Parathyroid adenoma (tissue), 2 donors: ENCODE data around the gene MGAT4B.
A peak's percentile ranks its signal among the peaks of the same experiment; 100 is the strongest.

Experiments used
- H2AFZ ChIP-seq: fragments of 300-600 bp; sonication (generic); one replicate; pipeline ENCODE4 v1.7.0; 2017; ENCODE audit warnings: antibody characterized with exemption, mild to moderate bottlenecking
- H3K27ac ChIP-seq: fragments of 300-600 bp; sonication (generic); one replicate; pipeline ENCODE4 v1.7.0; 2017
- H3K27me3 ChIP-seq: fragments of 300-600 bp; sonication (generic); one replicate; pipeline ENCODE4 v1.7.0; 2017; ENCODE audit warnings: low read length; ENCODE audit not compliant: control insufficient read depth, insufficient read depth
- H3K36me3 ChIP-seq: fragments of 300-600 bp; sonication (generic); one replicate; pipeline ENCODE4 v1.7.0; 2017; ENCODE audit warnings: low read length; ENCODE audit not compliant: control insufficient read depth, insufficient read depth
- H3K4me1 ChIP-seq: fragments of 300-600 bp; sonication (generic); one replicate; pipeline ENCODE4 v1.7.0; 2017; ENCODE audit warnings: control low read depth
- H3K4me2 ChIP-seq: fragments of 300-600 bp; sonication (generic); one replicate; pipeline ENCODE4 v1.7.0; 2017; ENCODE audit warnings: low read length
- H3K4me3 ChIP-seq: fragments of 300-600 bp; sonication (generic); one replicate; pipeline ENCODE4 v1.7.0; 2017; ENCODE audit warnings: low read depth, low read length
- H3K79me2 ChIP-seq: fragments of 300-600 bp; sonication (generic); one replicate; pipeline ENCODE4 v1.7.0; 2017; ENCODE audit warnings: control low read depth
- H3K9ac ChIP-seq: fragments of 300-600 bp; sonication (generic); one replicate; pipeline ENCODE4 v1.7.0; 2017; ENCODE audit warnings: mild to moderate bottlenecking
- H3K9me3 ChIP-seq: fragments of 300-600 bp; sonication (generic); one replicate; pipeline ENCODE4 v1.7.0; 2017; ENCODE audit warnings: low read length; ENCODE audit not compliant: control insufficient read depth
- TF ChIP-seq, protein P1 (sequence below): fragments of 300-600 bp; sonication (generic); IDR thresholded peaks from one replicate; pipeline ENCODE4 v1.7.0; 2017; ENCODE audit warnings: antibody characterized with exemption, mild to moderate bottlenecking
- donor health status: primary hyperparathyroidism.

The MGAT4B gene

DNA sequence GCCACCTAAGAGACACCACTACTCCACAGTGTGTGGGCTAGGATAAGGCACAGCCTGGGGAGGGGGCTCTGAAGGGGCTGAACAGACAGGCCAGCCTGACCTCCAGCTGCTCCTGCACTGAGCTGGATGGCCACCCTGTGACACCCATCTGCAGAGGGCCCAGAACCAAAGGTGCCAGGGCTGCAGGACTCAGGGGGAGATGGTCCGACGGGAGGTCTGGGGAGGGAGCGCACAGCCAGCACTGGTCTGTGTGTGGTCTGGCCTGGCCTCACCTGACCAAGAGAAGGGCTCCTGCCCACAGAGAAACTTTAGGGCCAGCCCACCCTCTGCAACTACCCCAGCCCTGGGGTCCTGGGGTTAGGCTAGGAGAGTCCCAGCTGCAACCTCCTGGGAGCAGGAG, 12.1 kb downstream of the MGAT4B start:
- Histone ChIP-seq H3K4me3 (peak overlapping the region; percentile 58), H3K27me3 (no peaks in the 10 kb centered on the region), H3K36me3 (no peaks in the 10 kb centered on the region), H3K27ac (no peak overlapping the region), H2AFZ (no peak overlapping the region), H3K9ac (no peak overlapping the region), H3K4me1 (no peaks in the 10 kb centered on the region), H3K9me3 (no peaks in the 10 kb centered on the region), H3K79me2 (no peaks in the 10 kb centered on the region), H3K4me2 (peak overlapping the region; percentile 77)
- TF ChIP-seq, protein P1, sequence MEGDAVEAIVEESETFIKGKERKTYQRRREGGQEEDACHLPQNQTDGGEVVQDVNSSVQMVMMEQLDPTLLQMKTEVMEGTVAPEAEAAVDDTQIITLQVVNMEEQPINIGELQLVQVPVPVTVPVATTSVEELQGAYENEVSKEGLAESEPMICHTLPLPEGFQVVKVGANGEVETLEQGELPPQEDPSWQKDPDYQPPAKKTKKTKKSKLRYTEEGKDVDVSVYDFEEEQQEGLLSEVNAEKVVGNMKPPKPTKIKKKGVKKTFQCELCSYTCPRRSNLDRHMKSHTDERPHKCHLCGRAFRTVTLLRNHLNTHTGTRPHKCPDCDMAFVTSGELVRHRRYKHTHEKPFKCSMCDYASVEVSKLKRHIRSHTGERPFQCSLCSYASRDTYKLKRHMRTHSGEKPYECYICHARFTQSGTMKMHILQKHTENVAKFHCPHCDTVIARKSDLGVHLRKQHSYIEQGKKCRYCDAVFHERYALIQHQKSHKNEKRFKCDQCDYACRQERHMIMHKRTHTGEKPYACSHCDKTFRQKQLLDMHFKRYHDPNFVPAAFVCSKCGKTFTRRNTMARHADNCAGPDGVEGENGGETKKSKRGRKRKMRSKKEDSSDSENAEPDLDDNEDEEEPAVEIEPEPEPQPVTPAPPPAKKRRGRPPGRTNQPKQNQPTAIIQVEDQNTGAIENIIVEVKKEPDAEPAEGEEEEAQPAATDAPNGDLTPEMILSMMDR, result no peak

DNA sequence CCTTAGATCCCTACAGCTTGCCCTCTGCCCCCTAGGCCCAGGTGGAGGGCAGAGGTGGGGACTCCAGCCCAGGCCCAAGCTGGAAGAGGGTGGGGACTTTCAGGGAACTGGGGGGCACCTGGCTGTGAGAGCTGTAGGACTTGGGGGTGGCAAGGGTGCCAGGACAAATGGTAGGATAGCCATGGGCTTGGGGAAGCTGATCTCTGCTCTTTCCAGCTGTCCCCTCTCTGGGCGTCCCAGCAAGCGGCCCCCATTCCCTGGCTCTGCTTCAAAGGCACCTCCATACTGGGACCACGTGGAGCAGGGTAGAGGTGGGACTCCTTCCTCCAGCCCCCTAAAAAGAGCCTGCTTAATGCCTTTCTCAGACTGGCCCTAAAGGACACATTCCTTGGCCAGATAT, 12.5 kb downstream of the MGAT4B start:
- Histone ChIP-seq H3K27me3 (no peaks in the 10 kb centered on the region), H3K9ac (no peak overlapping the region), H3K4me2 (no peak overlapping the region), H3K27ac (peak overlapping the region; percentile 29), H2AFZ (no peak overlapping the region), H3K9me3 (no peaks in the 10 kb centered on the region), H3K4me1 (no peaks in the 10 kb centered on the region), H3K4me3 (peak overlapping the region; percentile 16), H3K79me2 (no peaks in the 10 kb centered on the region), H3K36me3 (no peaks in the 10 kb centered on the region)
- TF ChIP-seq, protein P1, result no peak

DNA sequence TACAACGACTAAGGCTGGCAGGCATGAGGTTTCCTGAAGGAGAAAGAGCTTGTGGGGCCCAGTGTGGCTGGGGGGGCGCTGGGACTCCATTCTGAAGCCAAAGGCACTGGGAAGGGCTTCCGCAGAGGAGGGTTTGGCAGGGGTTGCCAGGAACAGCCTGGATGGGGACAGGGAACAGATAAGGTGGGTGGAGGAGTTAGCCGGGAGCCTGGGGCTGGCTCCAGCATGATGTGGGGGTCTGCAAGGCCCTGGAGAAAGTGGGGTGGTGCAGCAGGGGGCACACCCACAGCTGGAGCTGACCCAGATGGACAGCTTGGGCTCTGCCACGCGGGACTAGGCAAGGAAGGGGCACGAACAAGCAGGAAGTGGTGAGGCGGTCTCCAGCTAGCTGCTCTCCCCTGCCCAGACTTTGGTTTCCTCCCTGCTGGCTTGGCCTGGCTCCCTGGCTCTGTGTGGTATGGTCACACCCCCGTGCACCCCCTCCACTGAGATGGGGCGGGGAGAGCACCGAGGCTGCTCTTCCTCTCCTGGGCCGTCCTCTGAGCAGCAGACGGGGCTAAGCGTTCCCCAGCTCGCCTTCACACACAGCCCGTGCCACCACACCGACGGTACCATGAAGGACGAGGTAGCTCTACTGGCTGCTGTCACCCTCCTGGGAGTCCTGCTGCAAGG, 13.1 kb downstream of the MGAT4B start, which contains the start of gene LTC4S:
LTC4S (plus strand) TSS at position 519 of the 672 bp plus-strand sequence; CDS start at position 614, 95 bp downstream.
- H3K36me3 ChIP-seq, result no peaks in the 10 kb centered on the region
- no peak within 1 kb of the TSS for H2AFZ ChIP-seq
- H3K4me2 ChIP-seq, result peak within 1 kb of the TSS; percentile 77
- no peaks in the 10 kb centered on the region for H3K9me3 ChIP-seq
- no peaks in the 10 kb centered on the region for H3K27me3 ChIP-seq
- H3K4me3 ChIP-seq, result peak within 1 kb of the TSS; percentile 58
- TF ChIP-seq, protein P1, result no peak
- no peaks in the 10 kb centered on the region for H3K4me1 ChIP-seq
- H3K79me2 ChIP-seq, result no peaks in the 10 kb centered on the region
- no peak within 1 kb of the TSS for H3K9ac ChIP-seq
- peak within 1 kb of the TSS; percentile 54 for H3K27ac ChIP-seq

DNA sequence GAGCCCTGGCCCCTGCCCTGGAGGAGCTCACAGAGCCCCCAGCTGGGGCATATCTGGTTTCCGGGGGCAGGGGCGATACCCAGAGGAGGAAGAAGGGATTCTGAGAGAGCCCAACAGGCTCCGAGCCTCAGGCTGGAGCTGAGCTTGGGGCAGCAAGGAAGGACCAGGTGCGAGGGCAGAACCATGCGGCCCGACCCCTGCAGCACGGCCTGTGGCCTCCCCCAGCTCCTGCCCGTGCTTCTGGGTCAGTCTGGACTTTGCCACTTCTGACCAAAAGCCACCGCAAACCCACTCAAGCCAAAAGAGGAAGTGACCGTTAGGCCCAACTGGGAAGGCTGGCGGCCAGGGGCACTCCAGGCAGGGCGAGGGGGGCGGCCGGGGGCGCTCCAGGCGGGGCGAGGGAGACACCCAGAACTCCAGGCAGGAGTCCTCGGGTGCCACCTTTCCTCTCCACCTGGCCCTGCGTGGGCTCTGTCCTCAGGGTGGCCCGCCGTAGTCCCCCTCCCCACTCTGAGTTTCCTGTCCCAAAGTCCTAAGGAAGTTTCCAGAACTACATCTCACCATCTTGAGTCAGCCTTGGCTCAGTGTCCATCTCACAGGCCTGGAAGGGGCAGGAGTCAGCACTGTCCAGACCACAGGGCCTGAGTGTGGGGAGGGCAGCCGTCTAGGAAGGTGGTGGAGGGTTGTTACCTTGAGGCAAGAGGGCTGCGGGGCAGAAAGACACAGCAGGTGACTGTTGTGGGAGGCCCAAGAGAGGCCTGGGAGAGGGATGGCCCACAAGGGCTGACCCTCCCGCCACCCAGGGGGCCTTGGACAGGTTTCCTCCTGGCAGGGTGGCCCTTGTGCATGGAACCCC, 13.8 kb downstream of the MGAT4B start:
- Histone ChIP-seq H3K9ac (no peak overlapping the region), H3K27ac (peak overlapping the region; percentile 54), H3K36me3 (no peaks in the 10 kb centered on the region), H3K4me1 (no peaks in the 10 kb centered on the region), H3K4me2 (no peak overlapping the region), H2AFZ (no peak overlapping the region), H3K27me3 (no peaks in the 10 kb centered on the region), H3K9me3 (no peaks in the 10 kb centered on the region), H3K4me3 (no peak overlapping the region), H3K79me2 (no peaks in the 10 kb centered on the region)
- TF ChIP-seq, protein P1, result no peak
